ENCODE data around the gene ADAM22. TPM values are rescaled to one million over a fixed set of nuclear protein-coding genes. Genes with fewer than 3 reads are reported as not detected.
A peak's percentile ranks its signal among the peaks of the same experiment; 100 is the strongest.

Gene ADAM22
- polyA plus RNA-seq, 1 donor = 11.9 TPM

DNA sequence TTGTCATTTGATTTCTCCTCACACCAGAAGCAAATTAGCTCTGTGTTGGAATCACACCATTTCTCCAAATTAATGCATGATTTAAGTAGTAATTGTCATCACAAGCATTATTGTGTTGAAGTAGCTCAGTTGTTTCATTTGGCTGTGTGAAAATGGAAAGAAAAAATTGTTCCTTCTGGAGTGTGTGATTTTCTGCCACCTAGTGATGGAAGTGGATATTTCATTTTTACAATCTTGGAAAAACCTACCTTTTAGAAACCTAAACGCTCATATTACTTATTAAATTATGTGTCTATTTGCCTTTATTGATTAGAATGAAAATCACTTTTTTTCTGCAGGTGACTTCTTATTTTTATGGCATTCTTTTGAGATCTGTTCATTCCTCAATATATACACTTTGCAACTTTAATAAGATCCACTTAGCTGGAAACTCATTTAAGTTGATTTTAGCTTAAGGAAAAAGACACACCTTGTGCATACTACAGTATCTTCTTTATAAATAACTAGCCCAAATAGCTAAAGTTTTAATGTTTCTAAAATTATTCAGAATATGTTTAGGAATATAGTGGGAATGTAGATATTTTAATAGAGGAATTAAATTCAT lies 235.8 kb downstream of the ADAM22 start:
- DNase-seq = peak; percentile 36

DNA sequence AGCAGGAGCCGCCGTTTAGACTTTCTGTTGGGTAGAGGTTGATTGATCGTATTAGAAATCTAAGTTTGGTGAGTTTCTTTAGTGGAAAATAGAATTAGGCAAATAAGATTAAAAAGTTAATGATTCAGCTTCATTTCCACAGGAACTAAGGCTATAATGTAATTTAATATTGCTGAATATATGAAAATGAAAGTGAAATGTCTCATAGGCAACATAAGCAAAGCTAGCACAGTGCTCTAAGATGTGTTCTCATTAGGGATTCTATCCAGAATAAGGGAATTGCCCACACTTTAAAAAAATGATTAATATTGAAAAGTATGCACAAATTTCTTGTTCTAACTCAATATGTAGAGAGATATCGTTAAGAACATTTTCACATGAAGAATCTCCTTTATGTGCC lies 238.8 kb downstream of the ADAM22 start:
- no peak for DNase-seq

DNA sequence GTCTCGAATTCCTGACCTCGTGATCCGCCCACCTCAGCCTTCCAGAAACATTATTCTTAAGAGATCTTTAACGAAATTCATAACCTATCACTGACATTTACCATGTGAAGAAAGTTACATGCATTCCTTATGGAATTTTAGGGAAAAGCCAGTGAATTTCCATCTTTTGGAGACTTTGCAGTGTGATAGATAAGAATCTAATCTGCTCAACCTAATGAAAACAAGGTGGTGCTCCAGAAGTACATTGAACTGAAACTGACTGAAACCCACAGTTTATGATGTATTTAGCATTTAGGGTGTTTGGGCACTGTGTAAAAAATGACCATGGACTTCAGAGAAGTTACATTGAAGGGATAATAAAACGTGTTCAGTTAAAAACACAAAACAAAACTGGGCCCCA lies 242.1 kb downstream of the ADAM22 start:
- no peak for DNase-seq

DNA sequence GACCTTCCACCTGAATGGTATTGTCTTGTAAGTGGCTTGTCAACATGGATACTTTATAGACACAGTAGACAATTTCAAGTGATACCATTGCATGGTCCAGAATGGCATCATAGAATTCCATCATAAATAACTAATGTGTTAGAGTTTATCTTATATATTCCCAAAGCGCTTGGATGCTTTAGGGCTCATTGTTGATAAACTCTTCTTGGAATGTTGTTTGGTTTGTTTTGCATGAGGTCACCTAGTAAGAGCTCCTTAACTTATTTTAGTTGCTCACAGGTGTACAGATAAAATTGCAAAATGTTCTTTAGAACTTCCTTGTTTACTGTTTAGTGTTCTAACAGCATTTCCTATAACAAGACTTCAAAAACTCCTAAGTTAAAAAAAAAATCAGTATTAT lies 249.0 kb downstream of the ADAM22 start:
- DNase-seq = no peak

DNA sequence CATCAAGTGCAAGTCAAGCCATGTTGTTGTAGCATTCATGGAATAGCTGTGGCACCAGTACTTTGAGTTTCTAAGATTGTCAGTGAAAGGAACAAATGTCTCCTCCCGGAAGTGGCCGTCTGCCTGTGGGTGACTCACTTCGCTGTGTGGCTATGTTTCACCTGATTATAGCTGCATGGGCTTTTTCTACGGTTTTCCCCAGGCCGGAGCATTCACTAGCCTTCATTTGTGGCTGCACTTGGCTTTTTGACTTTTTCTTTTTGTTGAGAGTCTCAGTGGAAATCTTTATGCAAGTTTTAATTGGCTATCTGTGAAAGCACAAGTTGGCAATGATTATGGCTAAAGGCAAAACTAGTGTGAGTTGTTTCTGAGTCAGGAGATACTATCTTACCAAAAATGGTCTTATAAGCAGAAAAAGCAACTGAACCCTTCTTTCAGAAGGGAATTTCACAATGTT lies 250.8 kb downstream of the ADAM22 start:
- no peak for DNase-seq

DNA sequence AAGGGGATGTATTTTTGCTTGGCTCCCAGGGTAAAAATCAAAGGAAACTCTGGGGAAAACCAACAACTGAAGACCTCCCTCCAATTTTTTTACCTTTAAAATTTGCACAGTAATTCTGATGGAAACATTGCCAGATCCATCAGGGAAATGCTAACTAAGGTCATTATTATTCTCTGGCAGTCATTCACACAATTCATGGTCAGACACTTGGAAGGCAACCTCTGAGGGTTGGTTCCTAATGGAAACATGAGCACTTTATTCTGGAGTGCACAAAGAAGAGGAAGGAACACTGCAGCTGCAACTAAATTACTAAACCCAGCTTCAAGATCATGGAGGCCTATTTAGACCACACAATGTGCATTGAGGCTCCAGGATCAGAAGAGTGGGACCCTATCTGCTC lies 251.6 kb downstream of the ADAM22 start:
- DNase-seq = no peak

DNA sequence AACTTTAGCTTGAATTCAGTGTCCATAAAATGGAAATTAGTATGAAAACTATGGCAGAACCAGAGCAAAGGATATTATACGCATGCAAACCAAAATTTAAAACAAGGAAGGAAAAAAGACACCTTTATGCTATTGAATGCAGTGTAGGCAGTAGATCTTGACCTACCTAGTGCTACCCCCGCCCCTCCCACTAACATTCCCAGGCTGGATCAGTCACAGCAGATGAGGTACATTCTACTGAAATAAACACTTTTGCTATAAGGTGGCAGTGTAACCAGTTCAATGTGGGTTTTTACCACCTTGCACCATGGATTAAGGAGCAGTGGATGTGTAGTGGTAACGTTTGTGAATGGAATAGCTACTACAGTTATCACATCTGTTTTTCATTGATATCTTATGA lies 257.9 kb downstream of the ADAM22 start:
- no peak for DNase-seq

DNA sequence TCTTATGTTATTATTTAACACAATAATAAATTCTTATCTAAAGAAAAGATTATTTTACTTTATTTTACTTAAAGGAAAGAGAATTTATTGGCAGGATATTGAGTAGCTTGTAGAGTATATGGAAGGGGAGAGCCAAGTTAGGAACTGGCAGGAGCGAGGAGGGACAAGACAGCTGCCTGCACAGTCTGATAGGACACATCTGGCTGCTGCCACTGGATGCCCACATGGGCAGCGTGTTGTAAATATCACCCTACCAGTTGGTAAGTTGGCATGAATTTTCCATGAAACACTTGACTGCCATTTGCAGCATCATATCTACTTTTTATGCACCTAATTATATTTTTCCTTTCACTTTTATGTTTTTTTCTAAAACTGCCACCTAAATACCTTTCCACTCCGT lies 266.2 kb downstream of the ADAM22 start:
- DNase-seq = no peak

DNA sequence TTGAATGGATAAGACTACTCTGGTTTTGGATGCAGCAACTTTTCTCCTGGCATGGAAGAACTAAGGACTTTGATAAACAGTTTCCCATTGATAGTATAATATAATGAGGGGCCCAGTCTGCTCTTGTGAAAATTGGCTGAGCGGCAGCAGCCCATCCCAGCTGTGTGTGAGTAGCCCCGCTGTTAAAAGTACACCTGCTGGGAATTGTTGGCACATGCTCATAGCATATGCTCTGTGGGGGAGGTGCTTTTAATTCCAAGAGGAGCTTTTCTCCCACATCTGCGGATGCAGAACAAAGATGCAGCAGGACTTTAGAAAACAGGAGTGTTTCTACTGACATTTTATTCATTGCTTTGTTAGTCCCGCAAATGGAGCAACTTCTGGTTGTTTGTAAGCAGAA lies 266.7 kb downstream of the ADAM22 start:
- DNase-seq = no peak

DNA sequence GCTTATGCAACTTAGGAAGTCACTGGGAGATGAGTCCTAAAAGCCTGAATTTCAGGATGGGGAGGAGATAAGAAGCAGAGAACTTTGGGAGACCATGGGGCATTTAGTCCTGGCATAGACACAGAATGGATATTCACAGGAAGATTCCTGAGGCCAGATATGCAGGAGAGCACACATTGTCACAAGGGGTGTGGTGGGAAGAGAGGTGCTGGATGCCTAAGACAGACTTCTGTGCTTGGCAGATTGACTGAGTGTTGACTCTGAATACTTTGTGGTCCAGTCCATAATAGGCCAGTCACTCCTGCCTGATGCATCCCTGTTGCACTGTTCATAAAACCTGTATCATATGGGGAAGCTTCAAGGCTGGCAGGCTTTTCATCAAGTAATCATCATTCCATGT lies 267.3 kb downstream of the ADAM22 start:
- no peak for DNase-seq

DNA sequence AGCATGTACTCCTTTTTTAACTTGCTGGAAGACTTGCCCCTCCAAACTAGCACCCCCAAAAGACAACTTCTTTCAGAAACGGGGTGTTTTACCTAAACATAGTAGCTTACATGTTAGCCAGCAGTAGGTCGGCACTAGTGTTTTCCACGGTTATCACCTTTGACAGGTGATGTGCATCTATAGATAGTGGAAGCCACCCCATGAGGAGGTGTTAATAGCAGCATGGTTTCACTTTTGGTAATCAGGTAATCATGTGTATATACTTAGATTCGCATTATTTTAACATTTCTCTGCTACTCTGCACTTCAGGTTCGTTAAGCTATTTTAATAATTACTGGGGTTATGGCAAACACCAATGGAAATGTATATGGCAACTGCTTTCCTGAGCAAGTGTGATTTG lies 268.2 kb downstream of the ADAM22 start:
- DNase-seq = no peak

DNA sequence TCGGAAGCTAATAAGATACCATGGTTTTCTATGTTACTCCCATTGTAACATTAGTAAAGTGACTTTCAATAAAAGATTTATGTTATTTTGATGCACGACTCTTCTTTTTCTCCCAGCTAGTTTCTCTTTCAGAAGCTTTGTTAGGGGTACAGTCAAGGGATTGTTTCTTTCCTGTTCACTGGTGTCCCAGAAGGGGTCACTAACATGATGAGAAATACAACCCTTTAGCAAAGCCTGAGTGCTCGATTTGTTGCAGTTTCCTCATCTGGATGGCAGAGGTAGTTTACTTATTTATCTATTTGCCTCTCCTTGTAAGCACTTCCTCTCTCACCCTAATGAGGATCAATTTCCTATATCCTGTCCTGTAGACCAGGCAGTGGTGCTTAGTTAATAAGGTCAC lies 268.7 kb downstream of the ADAM22 start:
- no peak for DNase-seq

DNA sequence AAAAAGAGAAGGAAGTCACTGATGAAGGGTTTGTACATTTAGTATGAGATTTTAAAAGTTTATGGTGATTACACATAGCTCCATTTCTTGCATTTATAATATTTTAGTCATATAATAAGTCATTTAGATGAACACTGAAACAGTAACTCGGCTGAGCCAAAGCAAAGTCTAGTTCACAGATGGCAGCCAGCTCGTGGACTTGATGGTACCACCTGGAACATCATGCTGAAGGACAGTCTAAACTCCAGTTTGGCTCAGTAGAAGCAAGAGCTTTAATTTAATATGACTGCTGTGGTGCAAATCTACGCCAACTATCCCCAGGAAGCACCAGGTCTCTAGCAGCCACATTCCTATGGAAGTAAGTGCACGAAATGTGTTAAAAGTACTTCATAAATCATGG lies 269.4 kb downstream of the ADAM22 start:
- DNase-seq = no peak

DNA sequence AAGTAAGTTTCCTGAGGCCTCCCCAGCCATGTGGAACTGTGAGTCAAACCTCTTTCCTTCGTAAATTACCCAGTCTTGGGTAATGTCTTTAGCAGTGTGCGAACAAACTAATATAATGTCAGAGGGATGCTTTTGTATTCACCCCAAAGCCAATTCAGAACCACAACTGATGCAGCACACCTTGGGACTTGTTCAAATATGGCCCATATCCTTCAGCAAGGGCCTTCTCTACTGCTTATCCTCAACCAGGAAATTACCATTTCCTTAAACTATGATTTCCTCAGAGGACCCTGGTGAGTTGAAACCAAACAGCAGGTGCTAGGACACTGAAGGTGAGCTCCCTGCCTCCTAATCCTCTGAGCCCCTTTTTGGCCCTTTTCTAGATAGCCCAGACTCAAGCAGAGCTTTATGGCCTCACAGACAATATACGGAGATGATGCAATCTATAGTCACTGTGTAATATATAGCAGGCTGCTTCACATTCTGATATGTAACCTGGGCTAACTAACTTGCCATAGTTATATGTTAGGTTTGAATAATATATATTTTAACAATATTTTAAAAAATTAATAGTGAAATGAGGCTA lies 270.6 kb downstream of the ADAM22 start:
- DNase-seq = no peak

DNA sequence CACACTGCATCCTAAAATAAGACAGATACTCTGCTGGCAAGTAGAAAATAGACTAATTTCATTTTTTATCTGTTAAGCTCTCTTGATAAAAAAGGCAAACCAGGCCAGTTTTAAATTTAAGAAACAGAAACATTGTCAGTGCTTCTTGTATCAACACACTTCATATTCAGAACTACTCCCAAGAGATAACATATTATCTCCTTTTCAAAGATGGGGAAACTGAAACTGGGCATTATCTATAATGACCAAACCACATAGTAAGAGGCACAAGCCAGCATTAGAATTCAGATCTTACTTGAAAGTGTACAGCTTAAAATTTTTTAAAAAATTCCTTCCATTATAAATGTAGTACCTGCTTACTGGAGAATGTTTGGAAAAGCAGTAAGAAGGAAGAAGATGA lies 271.1 kb downstream of the ADAM22 start:
- DNase-seq = no peak

DNA sequence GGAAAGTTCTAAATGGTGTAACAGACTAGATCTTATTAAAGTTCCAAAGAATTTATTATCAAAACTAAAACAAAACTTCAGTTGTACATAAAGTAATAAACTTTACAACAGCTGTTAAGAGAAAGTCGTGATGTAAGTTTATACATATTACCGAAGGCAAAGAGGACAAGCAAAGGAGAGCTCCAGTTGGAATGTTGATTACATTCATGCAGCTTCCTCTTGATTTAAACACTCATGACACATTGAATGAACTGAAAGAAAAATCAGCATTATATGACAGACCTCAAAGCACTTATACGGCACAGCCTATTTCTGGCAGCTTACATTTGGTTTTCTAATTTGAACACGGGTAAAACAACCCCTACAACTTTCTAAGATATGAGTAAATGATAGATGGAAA lies 272.2 kb downstream of the ADAM22 start:
- DNase-seq = no peak

DNA sequence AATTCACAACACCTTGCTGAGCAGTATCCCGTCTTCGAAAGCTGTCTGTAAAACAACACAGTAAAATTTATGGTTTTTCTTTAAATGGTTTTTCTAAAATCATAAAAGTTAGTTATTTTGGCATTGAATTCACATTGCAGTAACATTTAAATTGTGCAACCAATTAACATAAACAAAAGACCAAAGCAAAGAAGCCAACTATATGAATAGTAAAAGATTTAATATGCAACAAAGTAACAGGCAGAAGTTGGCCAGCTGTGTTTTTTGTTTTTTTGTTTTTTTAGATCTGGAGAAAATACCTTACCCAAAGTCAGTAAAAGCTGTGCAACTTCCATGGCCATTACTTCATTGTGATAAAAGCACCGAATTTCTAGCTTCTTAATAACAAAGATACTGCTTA lies 274.5 kb downstream of the ADAM22 start:
- no peak for DNase-seq

DNA sequence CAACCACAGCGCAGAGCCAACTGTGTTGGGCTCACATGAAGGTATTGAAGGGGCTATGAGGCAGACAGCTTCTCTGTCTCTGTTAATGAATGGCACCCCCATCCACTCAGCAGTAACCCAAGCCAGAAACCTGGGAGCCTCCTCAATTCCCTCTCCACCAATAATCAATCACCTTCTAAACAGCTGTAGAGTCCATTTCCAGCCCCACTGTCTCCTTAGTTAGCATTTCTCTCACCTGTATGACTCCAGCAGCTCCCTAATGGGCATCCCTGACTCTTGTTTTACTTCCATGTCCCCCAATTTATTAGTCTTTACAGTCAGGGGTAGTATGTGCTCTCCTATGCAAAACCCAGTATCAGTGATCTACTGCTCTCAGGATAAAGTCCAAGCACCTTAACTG lies 278.9 kb downstream of the ADAM22 start:
- no peak for DNase-seq

DNA sequence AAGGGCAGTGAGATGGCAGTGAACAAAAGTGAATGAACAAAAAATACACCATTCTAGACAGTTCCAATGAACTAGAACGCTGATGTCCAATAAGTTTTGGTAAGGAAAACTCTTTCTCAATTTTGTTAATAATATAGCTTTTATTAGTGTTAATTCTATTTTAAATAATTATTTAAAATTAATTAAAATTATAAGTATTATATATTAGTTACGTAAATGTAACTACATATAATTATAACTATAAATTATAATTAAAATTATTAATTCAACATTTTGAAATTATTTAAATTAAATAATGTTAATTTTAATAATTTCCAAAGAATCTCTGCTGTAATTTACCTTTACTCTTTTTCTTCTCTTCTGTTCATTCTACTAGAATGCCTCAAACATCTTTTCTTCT lies 280.4 kb downstream of the ADAM22 start:
- no peak for DNase-seq

DNA sequence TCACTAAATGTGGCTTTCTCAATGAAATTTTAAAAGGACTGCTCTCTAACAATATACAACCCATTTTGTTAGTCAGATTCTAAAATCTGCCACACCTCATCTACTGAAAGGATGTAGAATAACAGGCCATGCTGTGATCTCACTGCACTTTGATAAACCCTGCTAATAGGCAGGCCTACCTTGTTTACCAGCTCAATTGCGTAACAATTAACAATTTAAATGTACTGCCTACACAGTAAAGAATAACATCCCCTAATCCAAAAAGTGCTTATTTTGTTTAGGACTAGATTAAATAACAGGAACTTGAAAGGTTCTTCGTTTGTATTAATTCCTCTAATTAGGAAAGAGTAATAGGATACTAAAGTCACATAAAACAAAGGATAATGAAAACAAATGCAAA lies 281.2 kb downstream of the ADAM22 start:
- DNase-seq = no peak

DNA sequence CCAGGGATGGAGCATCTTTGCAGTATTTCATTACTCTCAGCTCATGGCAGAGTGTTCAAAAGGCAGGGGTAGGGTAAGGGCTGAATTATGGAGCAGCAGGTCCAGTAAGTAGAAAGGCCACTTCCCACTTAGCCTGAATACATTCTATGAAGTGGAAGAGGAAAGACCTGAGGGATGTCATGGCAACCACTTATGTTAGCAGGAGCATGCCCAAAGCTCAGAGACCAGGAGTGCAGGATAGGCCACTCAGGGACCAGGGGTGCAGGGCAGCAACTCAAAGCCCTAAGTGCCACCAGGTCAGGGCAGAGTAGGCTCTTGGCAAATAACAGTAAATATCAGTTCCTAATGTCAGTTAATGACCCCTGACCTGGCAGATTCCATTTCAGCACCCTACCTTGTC lies 282.2 kb downstream of the ADAM22 start:
- no peak for DNase-seq

DNA sequence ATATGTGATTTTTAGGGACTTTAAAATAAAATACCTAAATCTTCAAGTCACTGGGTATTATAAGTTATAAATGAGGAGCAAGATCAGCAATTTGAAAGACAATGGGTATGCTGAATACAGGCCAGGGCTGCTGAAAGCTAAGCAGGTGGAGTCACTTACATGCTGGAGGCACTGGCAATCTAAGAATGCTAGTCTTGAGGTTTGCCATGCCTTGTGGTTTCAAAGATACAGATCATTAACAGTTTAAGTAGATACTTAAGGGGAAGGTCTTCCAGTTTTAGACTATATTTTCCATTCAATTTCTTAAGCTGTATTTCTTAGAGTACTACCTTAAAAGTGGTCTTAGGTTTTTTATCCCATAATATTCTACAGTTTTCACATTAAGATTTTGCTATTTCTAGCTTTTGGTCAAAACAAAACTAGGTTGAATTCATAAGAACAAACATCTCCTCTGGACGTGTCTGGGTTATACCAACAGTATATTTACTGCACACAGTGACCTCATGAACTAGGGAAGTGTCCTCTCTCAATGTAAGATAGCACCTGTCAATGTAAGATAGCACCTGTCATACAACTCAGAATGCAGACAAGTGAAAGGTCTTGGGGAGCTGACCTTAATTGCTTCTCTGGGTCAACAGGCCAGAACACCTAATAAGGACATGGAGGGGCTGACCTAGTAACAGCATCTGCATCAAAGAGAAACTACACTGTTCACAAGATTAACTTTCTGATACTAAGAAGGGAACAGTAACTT lies 283.8 kb downstream of the ADAM22 start:
- no peak for DNase-seq

DNA sequence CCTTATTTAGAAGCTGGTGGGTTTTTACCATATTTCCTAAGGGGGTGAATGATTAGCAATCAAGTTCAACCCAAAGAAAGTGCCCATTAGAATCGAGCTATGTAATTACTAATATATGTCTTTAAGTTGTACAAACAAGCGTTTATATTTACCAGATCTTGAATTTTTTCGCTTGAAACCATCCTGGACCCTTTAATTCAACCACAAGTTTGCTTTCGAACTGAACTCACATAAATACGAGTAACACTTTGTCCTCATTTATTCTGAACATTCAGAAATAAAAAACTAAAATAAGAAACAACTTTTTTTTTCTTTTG lies 284.3 kb downstream of the ADAM22 start:
- no peak for DNase-seq

DNA sequence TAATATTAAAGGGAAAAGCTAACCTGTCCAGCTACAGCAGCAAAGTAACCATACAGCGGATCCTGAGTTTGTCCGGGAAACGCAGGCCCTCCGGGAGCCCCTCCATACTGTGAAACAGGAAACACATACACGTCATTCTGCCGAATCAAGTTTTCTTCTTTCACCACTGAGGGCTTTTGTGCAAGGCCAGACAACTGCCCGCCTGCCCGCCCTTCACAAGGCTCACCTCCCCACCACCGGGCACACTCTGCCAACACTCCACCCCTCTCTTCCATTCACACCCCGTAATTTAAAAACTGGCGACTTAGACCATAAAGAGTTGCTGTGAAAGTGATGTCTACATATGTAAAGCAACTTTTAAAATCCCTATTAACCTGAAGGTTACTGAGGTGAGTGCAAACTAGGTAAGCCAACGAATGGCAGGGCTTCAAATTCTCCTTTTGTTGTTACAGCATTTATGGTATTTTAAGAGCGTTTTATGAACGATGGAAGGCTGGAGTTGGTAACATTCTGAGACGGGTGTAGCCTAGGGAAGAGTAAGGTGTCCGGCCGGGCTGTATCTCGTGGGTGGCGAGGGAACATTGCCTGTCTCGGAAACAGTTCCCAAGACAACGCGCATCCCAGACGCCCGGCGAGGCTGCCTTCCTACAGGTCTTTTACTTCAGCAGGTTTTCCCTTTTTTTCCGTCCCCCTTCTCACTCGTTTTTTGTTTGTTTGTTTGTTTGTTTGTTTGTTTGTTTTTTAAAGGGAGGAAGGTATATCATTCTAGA lies 285.0 kb downstream of the ADAM22 start:
- DNase-seq = peak; percentile 61

All from hindlimb muscle (tissue), 1 donor.